HCT116 (cell line): ENCODE data around the gene COL21A1. TPM values are rescaled to one million over a fixed set of nuclear protein-coding genes. Genes with fewer than 3 reads are reported as not detected.

Experiments used
- ATAC-seq: fragments of 200-7000 bp; cut with Tn5 transposase; 2 replicates; pipeline ENCODE4 v1.9.1; 2020; ENCODE audit warnings: mild to moderate bottlenecking, moderate library complexity
- BruUV-seq: library from RNA; stranded (reverse); fragments of 400-500 nt; replicated peaks from 2 replicates; lab custom pipeline; 2021; lab: Mats Ljungman, UMichigan
- CTCF ChIA-PET: fragments of 300-600 bp; sonication (Branson Sonifier 250); formaldehyde crosslinking; loops from one replicate; lab custom pipeline; 2021; ENCODE audit warnings: antibody characterized with exemption; lab: Charles Lee
- POLR2A ChIA-PET: fragments of 300-600, 350-600 bp; sonication (Branson Sonifier 250); formaldehyde crosslinking; loops from one replicate; lab custom pipeline; 2021; ENCODE audit warnings: antibody characterized with exemption; lab: Charles Lee
- RAD21 ChIA-PET, 2 experiments: fragments of 300-600 bp; sonication (Branson Sonifier 250); formaldehyde crosslinking; loops; one replicate each; lab custom pipeline; 2023; ENCODE audit warnings: low total read pairs in 2 of 2; ENCODE audit not compliant: uncharacterized antibody in 2 of 2, unreplicated experiment in 2 of 2, low non-redundant PET in 1 of 2; lab: Charles Lee
- DNase-seq: peaks from one replicate; pipeline ENCODE4 v3.0.0-alpha.2; 2010; ENCODE audit warnings: low read depth, low spot score
- H2AFZ ChIP-seq: fragments of 200-600 bp; shearing (Covaris generic), sonication (generic); 2 replicates; pipeline ENCODE4 v1.6.1; 2017; ENCODE audit warnings: low read depth, mixed run types, mixed read lengths, antibody characterized with exemption, low read length; ENCODE audit not compliant: poor library complexity, severe bottlenecking
- H3K27ac ChIP-seq: 2 replicates; pipeline ENCODE4 v1.5.1; 2012; ENCODE audit warnings: low read depth, low read length
- H3K27me3 ChIP-seq: fragments of 200-600 bp; sonication (generic); 2 replicates; pipeline ENCODE4 v1.6.1; 2016; ENCODE audit warnings: mixed run types, low read length, mixed read lengths; ENCODE audit not compliant: insufficient read depth
- H3K36me3 ChIP-seq, 2 experiments: fragments of 200-500 bp in 1 of 2; fragments of 200-600 bp in 1 of 2; sonication (Bioruptor generic) in 1 of 2; sonication (generic) in 1 of 2; 2 replicates each; pipeline versions ENCODE4 v1.5.1 to v1.6.1; 2014 to 2016; ENCODE audit warnings: low read length in 2 of 2, inconsistent platforms in 1 of 2, mixed read lengths in 1 of 2, mixed run types in 1 of 2; ENCODE audit not compliant: insufficient read depth in 2 of 2, control insufficient read depth in 1 of 2
- H3K4me1 ChIP-seq, 2 experiments: fragments of 200-600 bp in 1 of 2; sonication (generic) in 1 of 2; 2 replicates each; pipeline versions ENCODE4 v1.5.1 to v1.6.1; 2012 to 2017; ENCODE audit warnings: low read length in 2 of 2, inconsistent platforms in 1 of 2, mild to moderate bottlenecking in 1 of 2, mixed read lengths in 1 of 2, mixed run types in 1 of 2, moderate library complexity in 1 of 2; ENCODE audit not compliant: insufficient read depth in 2 of 2, control insufficient read depth in 1 of 2
- H3K4me2 ChIP-seq: fragments of 200-600 bp; sonication (generic); 2 replicates; pipeline ENCODE4 v1.6.1; 2017; ENCODE audit warnings: mixed run types, low read length, mixed read lengths
- H3K4me3 ChIP-seq, 2 experiments: fragments of 200-600 bp in 1 of 2; sonication (generic) in 1 of 2; replicated peaks in 1 of 2; 2 replicates each; pipeline ENCODE4 v1.5.1; 2011 to 2016; ENCODE audit warnings: low read length in 2 of 2, control low read depth in 1 of 2, low read depth in 1 of 2, mild to moderate bottlenecking in 1 of 2, mixed read lengths in 1 of 2, mixed run types in 1 of 2
- H3K79me2 ChIP-seq: fragments of 200-600 bp; sonication (generic); 2 replicates; pipeline ENCODE4 v1.6.1; 2017; ENCODE audit warnings: mild to moderate bottlenecking, mixed run types, low read length, moderate library complexity, mixed read lengths; ENCODE audit not compliant: insufficient read depth
- H3K9ac ChIP-seq: fragments of 200-600 bp; sonication (generic); 2 replicates; pipeline ENCODE4 v1.6.1; 2016; ENCODE audit warnings: low read length, mixed read lengths
- H3K9me2 ChIP-seq: fragments of 200-600 bp; sonication (generic), shearing (Covaris generic); 2 replicates; pipeline ENCODE4 v1.6.1; 2017; ENCODE audit warnings: mixed run types, mild to moderate bottlenecking, moderate library complexity; ENCODE audit not compliant: insufficient read depth
- H3K9me3 ChIP-seq, 2 experiments: fragments of 200-500 bp in 1 of 2; fragments of 200-600 bp in 1 of 2; sonication (Bioruptor generic) in 1 of 2; sonication (generic) in 1 of 2; 2 replicates each; pipeline ENCODE4 v1.6.1; 2014 to 2017; ENCODE audit warnings: low read length in 2 of 2, mixed read lengths in 2 of 2, inconsistent platforms in 1 of 2, low read depth in 1 of 2, mild to moderate bottlenecking in 1 of 2, mixed run types in 1 of 2, moderate library complexity in 1 of 2; ENCODE audit not compliant: control insufficient read depth in 1 of 2, insufficient read depth in 1 of 2
- H4K20me1 ChIP-seq: fragments of 200-600 bp; sonication (generic), shearing (Covaris generic); 2 replicates; pipeline ENCODE4 v1.6.1; 2017; ENCODE audit warnings: mixed run types, mild to moderate bottlenecking, moderate library complexity; ENCODE audit not compliant: insufficient read depth
- CBX3 ChIP-seq: IDR thresholded peaks from 2 replicates; pipeline ENCODE4 v1.6.1; 2012; ENCODE audit warnings: low read depth
- CEBPB ChIP-seq: IDR thresholded peaks from 2 replicates; pipeline ENCODE4 v1.6.1; 2012; ENCODE audit warnings: low read depth
- ELF1 ChIP-seq: IDR thresholded peaks from 2 replicates; pipeline ENCODE4 v1.6.1; 2012; ENCODE audit warnings: low read depth, borderline replicate concordance
- EZH2 ChIP-seq: fragments of 200-600 bp; sonication (generic); IDR thresholded peaks from 2 replicates; pipeline ENCODE4 v1.6.1; 2017; ENCODE audit warnings: antibody characterized with exemption, mixed run types
- FOSL1 ChIP-seq: IDR thresholded peaks from 2 replicates; pipeline ENCODE4 v1.6.1; 2012; ENCODE audit warnings: low read depth
- JUND ChIP-seq: IDR thresholded peaks from 2 replicates; pipeline ENCODE4 v1.6.1; 2012
- POLR2A ChIP-seq: IDR thresholded peaks from 2 replicates; pipeline ENCODE4 v1.7.0; 2011; ENCODE audit warnings: borderline replicate concordance; ENCODE audit not compliant: insufficient read depth, insufficient read length; ENCODE audit errors: extremely low read depth
- RAD21 ChIP-seq: IDR thresholded peaks from 2 replicates; pipeline ENCODE4 v1.6.1; 2012; ENCODE audit warnings: low read depth, mild to moderate bottlenecking
- SIN3A ChIP-seq: IDR thresholded peaks from 2 replicates; pipeline ENCODE4 v1.6.1; 2012; ENCODE audit warnings: low read depth
- SRF ChIP-seq: IDR thresholded peaks from 2 replicates; pipeline ENCODE4 v1.6.1; 2012; ENCODE audit warnings: low read depth
- YY1 ChIP-seq: IDR thresholded peaks from 2 replicates; pipeline ENCODE4 v1.6.1; 2011; ENCODE audit warnings: low read length, low read depth, moderate library complexity, mild to moderate bottlenecking; ENCODE audit not compliant: insufficient replicate concordance; ENCODE audit errors: extremely low read depth
- ZFX ChIP-seq: fragments of 450-650 bp; IDR thresholded peaks from 2 replicates; pipeline ENCODE4 v1.6.1; 2017
- ZNF274 ChIP-seq: fragments of 200-500 bp; sonication (Bioruptor generic); IDR thresholded peaks from 2 replicates; pipeline ENCODE4 v1.6.1; 2014; ENCODE audit warnings: mild to moderate bottlenecking, low read depth, low read length, inconsistent platforms
- intact Hi-C: fragments of 100-400 bp; cut with micrococcal nuclease; formaldehyde crosslinking; loops from 2 replicates; pipeline ENCODE4 v1.10.0; 2022
- total RNA-seq: library from RNA; stranded (reverse); gene quantifications from one replicate; pipeline ENCODE4 v1.2.1, GENCODE V29; 2021; ENCODE audit not compliant: unreplicated experiment
- TF ChIP-seq, protein P1 (sequence below): IDR thresholded peaks from 2 replicates; pipeline ENCODE4 v1.6.1; 2011; ENCODE audit warnings: mild to moderate bottlenecking, low read length, moderate library complexity; ENCODE audit not compliant: insufficient replicate concordance; ENCODE audit errors: extremely low read depth
- TF ChIP-seq, protein P2 (sequence below), 3 experiments: fragments of 200-600 bp in 1 of 3; sonication (generic) in 1 of 3; IDR thresholded peaks in 2 of 3; conservative IDR thresholded peaks in 1 of 3; 2 replicates each; pipeline ENCODE4 v1.5.1; 2012 to 2017; ENCODE audit warnings: low read depth in 2 of 3, low read length in 2 of 3, antibody characterized with exemption in 1 of 3, borderline replicate concordance in 1 of 3, control low read depth in 1 of 3, mild to moderate bottlenecking in 1 of 3, mixed read lengths in 1 of 3, mixed run types in 1 of 3, moderate library complexity in 1 of 3; ENCODE audit not compliant: insufficient read depth in 1 of 3

COL21A1 gene
- total RNA-seq, 1 experiment from 2014 or later, result not detected

DNA sequence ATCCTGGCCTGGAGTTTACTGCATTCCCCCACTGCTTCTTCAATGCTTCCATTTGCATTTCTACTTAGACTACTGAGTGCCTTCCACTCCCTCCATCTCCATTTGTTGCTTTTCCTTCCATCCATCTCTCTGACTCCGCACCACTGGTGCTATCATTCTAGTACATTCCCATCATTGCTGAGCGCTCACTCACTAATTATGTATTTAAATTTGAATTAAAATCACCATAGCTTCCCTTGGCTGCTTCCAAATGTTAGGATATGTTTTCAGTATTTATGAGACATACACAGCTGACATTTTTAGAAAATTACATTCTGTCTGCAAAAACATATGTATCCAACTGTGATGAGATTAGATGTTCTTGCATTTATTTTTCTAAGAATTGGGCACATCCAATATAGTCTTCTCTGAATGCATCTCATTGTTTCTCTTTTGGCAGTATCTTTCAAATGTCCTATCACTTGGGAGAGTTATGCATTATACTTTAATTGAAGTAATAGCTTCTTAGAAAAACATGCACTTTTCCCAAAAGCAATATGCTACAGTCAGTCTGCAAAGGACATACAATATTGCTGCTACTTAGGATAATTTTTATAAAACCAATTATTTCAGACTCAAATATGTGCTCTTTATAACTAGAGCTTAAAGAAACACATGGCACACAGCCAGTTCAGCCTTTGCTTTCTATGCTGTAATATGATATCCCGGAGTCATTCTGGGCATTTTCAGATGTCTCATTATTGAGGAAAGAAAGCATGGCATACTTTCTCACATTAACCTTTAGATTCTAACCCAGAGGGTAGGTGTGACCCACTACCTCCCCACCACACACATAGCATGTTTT is 12.1 kb upstream of the COL21A1 start:
- no peak overlapping the region for H2AFZ ChIP-seq
- H3K9me2 ChIP-seq, result no peaks in the 10 kb centered on the region
- no peaks in the 10 kb centered on the region for H3K79me2 ChIP-seq
- RAD21 ChIA-PET, result no interaction called here
- no peaks in the 10 kb centered on the region for H3K9me3 ChIP-seq
- BruUV-seq, result no TSS peak
- DNase-seq, result no peak
- H3K4me3 ChIP-seq, result no peak overlapping the region
- no peak for ATAC-seq
- peak overlapping the region; percentile 4; the same call in 1 of the 2 replicates for H3K4me2 ChIP-seq
- CTCF ChIA-PET, result no interaction called here
- no peak overlapping the region for H3K9ac ChIP-seq
- no peak overlapping the region for H3K27ac ChIP-seq
- no peaks in the 10 kb centered on the region for H3K36me3 ChIP-seq
- H3K27me3 ChIP-seq, result no peaks in the 10 kb centered on the region
- intact Hi-C loops, result no loop called here
- H4K20me1 ChIP-seq, result no peaks in the 10 kb centered on the region
- peaks cover 4 to 5% of the 10 kb centered on the region in 2 experiments; a peak in 3 of 4 replicates for H3K4me1 ChIP-seq
- TF ChIP-seq YY1, result no peak
- TF ChIP-seq, protein P1, sequence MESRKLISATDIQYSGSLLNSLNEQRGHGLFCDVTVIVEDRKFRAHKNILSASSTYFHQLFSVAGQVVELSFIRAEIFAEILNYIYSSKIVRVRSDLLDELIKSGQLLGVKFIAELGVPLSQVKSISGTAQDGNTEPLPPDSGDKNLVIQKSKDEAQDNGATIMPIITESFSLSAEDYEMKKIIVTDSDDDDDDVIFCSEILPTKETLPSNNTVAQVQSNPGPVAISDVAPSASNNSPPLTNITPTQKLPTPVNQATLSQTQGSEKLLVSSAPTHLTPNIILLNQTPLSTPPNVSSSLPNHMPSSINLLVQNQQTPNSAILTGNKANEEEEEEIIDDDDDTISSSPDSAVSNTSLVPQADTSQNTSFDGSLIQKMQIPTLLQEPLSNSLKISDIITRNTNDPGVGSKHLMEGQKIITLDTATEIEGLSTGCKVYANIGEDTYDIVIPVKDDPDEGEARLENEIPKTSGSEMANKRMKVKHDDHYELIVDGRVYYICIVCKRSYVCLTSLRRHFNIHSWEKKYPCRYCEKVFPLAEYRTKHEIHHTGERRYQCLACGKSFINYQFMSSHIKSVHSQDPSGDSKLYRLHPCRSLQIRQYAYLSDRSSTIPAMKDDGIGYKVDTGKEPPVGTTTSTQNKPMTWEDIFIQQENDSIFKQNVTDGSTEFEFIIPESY, result no peak
- no peak for TF ChIP-seq EZH2
- TF ChIP-seq, protein P2, sequence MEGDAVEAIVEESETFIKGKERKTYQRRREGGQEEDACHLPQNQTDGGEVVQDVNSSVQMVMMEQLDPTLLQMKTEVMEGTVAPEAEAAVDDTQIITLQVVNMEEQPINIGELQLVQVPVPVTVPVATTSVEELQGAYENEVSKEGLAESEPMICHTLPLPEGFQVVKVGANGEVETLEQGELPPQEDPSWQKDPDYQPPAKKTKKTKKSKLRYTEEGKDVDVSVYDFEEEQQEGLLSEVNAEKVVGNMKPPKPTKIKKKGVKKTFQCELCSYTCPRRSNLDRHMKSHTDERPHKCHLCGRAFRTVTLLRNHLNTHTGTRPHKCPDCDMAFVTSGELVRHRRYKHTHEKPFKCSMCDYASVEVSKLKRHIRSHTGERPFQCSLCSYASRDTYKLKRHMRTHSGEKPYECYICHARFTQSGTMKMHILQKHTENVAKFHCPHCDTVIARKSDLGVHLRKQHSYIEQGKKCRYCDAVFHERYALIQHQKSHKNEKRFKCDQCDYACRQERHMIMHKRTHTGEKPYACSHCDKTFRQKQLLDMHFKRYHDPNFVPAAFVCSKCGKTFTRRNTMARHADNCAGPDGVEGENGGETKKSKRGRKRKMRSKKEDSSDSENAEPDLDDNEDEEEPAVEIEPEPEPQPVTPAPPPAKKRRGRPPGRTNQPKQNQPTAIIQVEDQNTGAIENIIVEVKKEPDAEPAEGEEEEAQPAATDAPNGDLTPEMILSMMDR (IDR thresholded peaks at IDR 0.05 in 2 of 3, conservative IDR thresholded peaks at IDR 0.05 in 1 of 3; ENCODE audit: borderline replicate concordance in 1 of 3, insufficient read depth in 1 of 3, low read depth in 2 of 3, low read length in 2 of 3), result no peak
- TF ChIP-seq CEBPB, result no peak
- no peak for TF ChIP-seq POLR2A
- no peak for TF ChIP-seq CBX3
- TF ChIP-seq SRF, result no peak
- TF ChIP-seq RAD21, result no peak
- no peak for TF ChIP-seq JUND
- TF ChIP-seq ZNF274, result no peak
- TF ChIP-seq ZFX, result no peak
- no peak for TF ChIP-seq SIN3A
- no peak for TF ChIP-seq ELF1
- no peak for TF ChIP-seq FOSL1
- POLR2A ChIA-PET, result no interaction called here
